GM12878 (cell line): ENCODE measurements around the gene PADI2.

ENCODE experiments used
- CTCF ChIP-seq, 3 experiments: IDR thresholded peaks in 2 of 3; conservative IDR thresholded peaks in 1 of 3; 2 replicates each; pipeline ENCODE4 v1.5.1; 2011; ENCODE audit warnings: low read depth in 3 of 3, low read length in 3 of 3, mild to moderate bottlenecking in 3 of 3, control low read depth in 2 of 3, moderate library complexity in 2 of 3, inconsistent platforms in 1 of 3, mixed read lengths in 1 of 3; ENCODE audit not compliant: control insufficient read depth in 2 of 3, insufficient read depth in 1 of 3; ENCODE audit errors: extremely low read depth in 1 of 3
- EZH2 ChIP-seq: IDR thresholded peaks from 2 replicates; pipeline ENCODE4 v1.6.1; 2012; ENCODE audit warnings: low read depth, mild to moderate bottlenecking, control low read depth, inconsistent platforms, low read length, borderline replicate concordance; ENCODE audit not compliant: control insufficient read depth
- MYC ChIP-seq: IDR thresholded peaks from 2 replicates; pipeline ENCODE4 v1.6.1; 2011; ENCODE audit warnings: mild to moderate bottlenecking, low read length, moderate library complexity, inconsistent platforms; ENCODE audit not compliant: insufficient read depth, insufficient replicate concordance, insufficient read length, severe bottlenecking
- NR2F1 ChIP-seq: fragments of 450-650 bp; conservative IDR thresholded peaks from 2 replicates; pipeline ENCODE4 v1.6.1; 2017; ENCODE audit warnings: mild to moderate bottlenecking
- RAD21 ChIP-seq: IDR thresholded peaks from 2 replicates; pipeline ENCODE4 v1.6.1; 2011; ENCODE audit warnings: mild to moderate bottlenecking, low read depth, low read length, moderate library complexity; ENCODE audit not compliant: insufficient read depth
- RELA ChIP-seq: fragments of 450-650 bp; IDR thresholded peaks from 2 replicates; pipeline ENCODE4 v1.8.0; 2014; ENCODE audit warnings: borderline replicate concordance; ENCODE audit not compliant: partially characterized antibody
- SMAD5 ChIP-seq: IDR thresholded peaks from 2 replicates; pipeline ENCODE4 v1.6.1; 2016; ENCODE audit warnings: antibody characterized with exemption, low read depth
- SMC3 ChIP-seq: IDR thresholded peaks from 2 replicates; pipeline ENCODE4 v1.6.1; 2011; ENCODE audit warnings: low read length, improper control_type of control experiment, borderline replicate concordance

GRCh38 chr1:17155257-17155920 lies 36.1 kb upstream of the PADI2 start:
- TF ChIP-seq RELA, result no peak
- TF ChIP-seq SMC3, result no peak
- no peak for TF ChIP-seq MYC
- TF ChIP-seq SMAD5, result no peak
- TF ChIP-seq CTCF (IDR thresholded peaks at IDR 0.05 in 2 of 3, conservative IDR thresholded peaks at IDR 0.05 in 1 of 3; ENCODE audit: control insufficient read depth in 2 of 3, extremely low read depth in 1 of 3, insufficient read depth in 1 of 3, low read depth in 3 of 3, low read length in 3 of 3), result no peak
- no peak for TF ChIP-seq NR2F1
- no peak for TF ChIP-seq RAD21
- TF ChIP-seq EZH2, result no peak
